Measurements from ENCODE around the gene N4BP3. TPM values are rescaled to one million over a fixed set of nuclear protein-coding genes. Genes with fewer than 3 reads are reported as not detected.

N4BP3 gene
- polyA plus RNA-seq, 3 donors, result 0.01 TPM; not detected in 2

GRCh38 chr5:178068293-178068692 lies 45.0 kb upstream of the N4BP3 start:
- 94% methylated on average over 3 of the region's 5 CpGs for WGBS (ENCODE audit: insufficient coverage)
- Histone ChIP-seq H3K4me3 (replicated peaks in 1 of 3; ENCODE audit: low read depth in 2 of 3, low read length in 3 of 3) (no peak overlapping the region), H3K9ac (ENCODE audit: insufficient read depth, low read length, poor library complexity, severe bottlenecking) (peak overlapping the region; percentile 12), H3K27me3 (ENCODE audit: control insufficient read depth in 2 of 2, insufficient read depth in 2 of 2, low read length in 2 of 2) (no peaks in the 10 kb centered on the region), H3K27ac (ENCODE audit: low read depth in 1 of 2, low read length in 2 of 2) (no peak overlapping the region), H3K36me3 (replicated peaks in 1 of 2; ENCODE audit: control insufficient read depth in 1 of 2, insufficient read depth in 2 of 2, low read length in 2 of 2) (no peaks in the 10 kb centered on the region), H3K9me3 (replicated peaks in 1 of 2; ENCODE audit: control insufficient read depth in 1 of 2, insufficient read depth in 1 of 2, low read length in 2 of 2) (no peaks in the 10 kb centered on the region), H3K79me2 (ENCODE audit: insufficient read depth, low read length) (no peaks in the 10 kb centered on the region), H3K4me2 (replicated peaks; ENCODE audit: extremely low read depth, low read length, poor library complexity, severe bottlenecking) (no peak overlapping the region), H4K20me1 (ENCODE audit: insufficient read depth, low read length) (no peaks in the 10 kb centered on the region), H2AFZ (ENCODE audit: insufficient read depth, low read depth, low read length, poor library complexity, severe bottlenecking) (no peak overlapping the region), H3K4me1 (ENCODE audit: control insufficient read depth in 1 of 2, insufficient read depth in 2 of 2, low read length in 2 of 2) (no peaks in the 10 kb centered on the region)
- TF ChIP-seq CTCF (IDR thresholded peaks at IDR 0.05), result no peak
- Mint-ChIP-seq H3K27ac (no peak overlapping the region), H3K4me3 (no peak overlapping the region), H3K36me3 (no peaks in the 10 kb centered on the region), H3K27me3 (ENCODE audit: low read depth in 3 of 3) (peaks cover 2 to 7% (median 4%) of the 10 kb centered on the region in 3 donors), H3K9me3 (no peaks in the 10 kb centered on the region), H3K4me1 (no peaks in the 10 kb centered on the region)
- intact Hi-C loops (cut with micrococcal nuclease), result loop anchor here in 1 of 2 donors (10.0 kb wide), 1 partner anchor 693 kb away; no protein-coding TSS in a partner anchor
- DNase-seq, result no peak

GRCh38 chr5:178069909-178070308 lies 43.4 kb upstream of the N4BP3 start:
- H3K27me3 ChIP-seq (ENCODE audit: control insufficient read depth in 2 of 2, insufficient read depth in 2 of 2, low read length in 2 of 2), result no peaks in the 10 kb centered on the region
- H3K9me3 ChIP-seq (replicated peaks in 1 of 2; ENCODE audit: control insufficient read depth in 1 of 2, insufficient read depth in 1 of 2, low read length in 2 of 2), result no peaks in the 10 kb centered on the region
- H3K79me2 ChIP-seq (ENCODE audit: insufficient read depth, low read length), result no peaks in the 10 kb centered on the region
- no peak overlapping the region for H2AFZ ChIP-seq (ENCODE audit: insufficient read depth, low read depth, low read length, poor library complexity, severe bottlenecking)
- no peaks in the 10 kb centered on the region for H4K20me1 ChIP-seq (ENCODE audit: insufficient read depth, low read length)
- no peak overlapping the region for H3K4me3 Mint-ChIP-seq
- H3K9me3 Mint-ChIP-seq, result no peaks in the 10 kb centered on the region
- no peak overlapping the region for H3K27ac Mint-ChIP-seq
- no peak overlapping the region for H3K4me2 ChIP-seq (replicated peaks; ENCODE audit: extremely low read depth, low read length, poor library complexity, severe bottlenecking)
- no peaks in the 10 kb centered on the region for H3K4me1 ChIP-seq (ENCODE audit: control insufficient read depth in 1 of 2, insufficient read depth in 2 of 2, low read length in 2 of 2)
- peaks cover 2 to 7% (median 5%) of the 10 kb centered on the region in 3 donors for H3K27me3 Mint-ChIP-seq (ENCODE audit: low read depth in 3 of 3)
- no peaks in the 10 kb centered on the region for H3K4me1 Mint-ChIP-seq
- H3K36me3 Mint-ChIP-seq, result no peaks in the 10 kb centered on the region
- DNase-seq, result peak in 1 of 3 donors; percentile 14
- no peak overlapping the region for H3K4me3 ChIP-seq (replicated peaks in 1 of 3; ENCODE audit: low read depth in 2 of 3, low read length in 3 of 3)
- H3K27ac ChIP-seq (ENCODE audit: low read depth in 1 of 2, low read length in 2 of 2), result no peak overlapping the region
- 42% methylated on average over 2 of the region's 5 CpGs for WGBS (ENCODE audit: insufficient coverage)
- no peak overlapping the region for H3K9ac ChIP-seq (ENCODE audit: insufficient read depth, low read length, poor library complexity, severe bottlenecking)
- TF ChIP-seq CTCF (IDR thresholded peaks at IDR 0.05), result peak; percentile 13
- intact Hi-C loops (cut with micrococcal nuclease), result loop anchor here in 1 of 2 donors (10.0 kb wide), 1 partner anchor 695 kb away; no protein-coding TSS in a partner anchor
- H3K36me3 ChIP-seq (replicated peaks in 1 of 2; ENCODE audit: control insufficient read depth in 1 of 2, insufficient read depth in 2 of 2, low read length in 2 of 2), result no peaks in the 10 kb centered on the region
